ENCODE measurements around the gene BCL6B. TPM values are rescaled to one million over a fixed set of nuclear protein-coding genes. Genes with fewer than 3 reads are reported as not detected.
"Not testable (repeated sequence)": the region's sequence is repeated elsewhere in the genome, so short reads cannot be mapped to it uniquely, and the experiment has no call there.

The BCL6B gene
- total and polyA plus RNA-seq, 2 experiments from 2014 or later: 0.53 to 1.1 TPM

- no peaks in the 10 kb centered on the region for H3K4me1 ChIP-seq (ENCODE audit: insufficient read depth)
- H3K27ac ChIP-seq: no peak overlapping the region
- DNase-seq (ENCODE audit: low spot score): no peak
- no peak for TF ChIP-seq EZH2 (IDR thresholded peaks at IDR 0.05; ENCODE audit: borderline replicate concordance)
- TF ChIP-seq CTCF (IDR thresholded peaks at IDR 0.05; ENCODE audit: poor library complexity): no peak
- TF ChIP-seq EZH2phosphoT487 (IDR thresholded peaks at IDR 0.05; ENCODE audit: low read depth, severe bottlenecking, unreplicated experiment): no peak
- H4K20me1 ChIP-seq (ENCODE audit: insufficient read depth, poor library complexity, severe bottlenecking): no peaks in the 10 kb centered on the region
- H2AFZ ChIP-seq: no peak overlapping the region
- no peaks in the 10 kb centered on the region for H3K27me3 ChIP-seq
- H3K4me2 ChIP-seq: no peak overlapping the region
- WGBS (ENCODE audit: low lambda C conversion rate, missing lambda C conversion rate): 86% methylated on average over 3 of the region's 3 CpGs
- H3K79me2 ChIP-seq: no peaks in the 10 kb centered on the region
- no peaks in the 10 kb centered on the region for H3K9me3 ChIP-seq (ENCODE audit: low read depth)
- H3K36me3 ChIP-seq (replicated peaks; ENCODE audit: insufficient read depth, low read depth): no peaks in the 10 kb centered on the region
- no peaks in the 10 kb centered on the region for H3K9me2 ChIP-seq (replicated peaks; ENCODE audit: insufficient read depth)
- H3K4me3 ChIP-seq: no peak overlapping the region
Measured at GRCh38 chr17:6986676-6987075, 36.2 kb upstream of the BCL6B start.

- no peak for DNase-seq (ENCODE audit: low spot score)
- Histone ChIP-seq H3K4me2 (no peak overlapping the region), H3K9me3 (ENCODE audit: low read depth) (no peaks in the 10 kb centered on the region), H3K27ac (no peak overlapping the region), H3K4me3 (no peak overlapping the region), H3K36me3 (replicated peaks; ENCODE audit: insufficient read depth, low read depth) (no peaks in the 10 kb centered on the region), H3K79me2 (no peaks in the 10 kb centered on the region), H3K4me1 (ENCODE audit: insufficient read depth) (no peaks in the 10 kb centered on the region), H4K20me1 (ENCODE audit: insufficient read depth, poor library complexity, severe bottlenecking) (no peaks in the 10 kb centered on the region), H3K27me3 (no peaks in the 10 kb centered on the region), H2AFZ (no peak overlapping the region), H3K9me2 (replicated peaks; ENCODE audit: insufficient read depth) (no peaks in the 10 kb centered on the region)
- WGBS (ENCODE audit: low lambda C conversion rate, missing lambda C conversion rate): 83% methylated on average over 2 of the region's 2 CpGs
- TF ChIP-seq EZH2 (IDR thresholded peaks at IDR 0.05; ENCODE audit: borderline replicate concordance) (no peak), CTCF (IDR thresholded peaks at IDR 0.05; ENCODE audit: poor library complexity) (no peak), EZH2phosphoT487 (IDR thresholded peaks at IDR 0.05; ENCODE audit: low read depth, severe bottlenecking, unreplicated experiment) (no peak)
Measured at GRCh38 chr17:6989779-6990178, 33.1 kb upstream of the BCL6B start.

GRCh38 chr17:6993613-6994056 is 29.2 kb upstream of the BCL6B start:
- H3K9me3 ChIP-seq (ENCODE audit: low read depth); H3K4me2 ChIP-seq; H3K79me2 ChIP-seq; DNase-seq (ENCODE audit: low spot score); H3K36me3 ChIP-seq (replicated peaks; ENCODE audit: insufficient read depth, low read depth); H3K27ac ChIP-seq; H3K4me1 ChIP-seq (ENCODE audit: insufficient read depth); H4K20me1 ChIP-seq (ENCODE audit: insufficient read depth, poor library complexity, severe bottlenecking); H3K27me3 ChIP-seq; H3K9me2 ChIP-seq (replicated peaks; ENCODE audit: insufficient read depth); H2AFZ ChIP-seq; H3K4me3 ChIP-seq: not testable (repeated sequence)
- WGBS (ENCODE audit: low lambda C conversion rate, missing lambda C conversion rate): 91% methylated on average over 5 of the region's 5 CpGs

GRCh38 chr17:6994118-6994598 is 28.7 kb upstream of the BCL6B start:
- H2AFZ ChIP-seq: no peak overlapping the region
- no peaks in the 10 kb centered on the region for H3K79me2 ChIP-seq
- no peaks in the 10 kb centered on the region for H3K27me3 ChIP-seq
- 92% methylated on average over 10 of the region's 10 CpGs for WGBS (ENCODE audit: low lambda C conversion rate, missing lambda C conversion rate)
- TF ChIP-seq CTCF (IDR thresholded peaks at IDR 0.05; ENCODE audit: poor library complexity) (no peak), EZH2 (IDR thresholded peaks at IDR 0.05; ENCODE audit: borderline replicate concordance) (no peak), EZH2phosphoT487 (IDR thresholded peaks at IDR 0.05; ENCODE audit: low read depth, severe bottlenecking, unreplicated experiment) (no peak)
- peaks cover 10% of the 10 kb centered on the region for H3K4me1 ChIP-seq (ENCODE audit: insufficient read depth)
- H3K9me3 ChIP-seq (ENCODE audit: low read depth): no peaks in the 10 kb centered on the region
- no peaks in the 10 kb centered on the region for H3K9me2 ChIP-seq (replicated peaks; ENCODE audit: insufficient read depth)
- H3K4me2 ChIP-seq: no peak overlapping the region
- H3K4me3 ChIP-seq: no peak overlapping the region
- no peaks in the 10 kb centered on the region for H3K36me3 ChIP-seq (replicated peaks; ENCODE audit: insufficient read depth, low read depth)
- no peak for DNase-seq (ENCODE audit: low spot score)
- H4K20me1 ChIP-seq (ENCODE audit: insufficient read depth, poor library complexity, severe bottlenecking): no peaks in the 10 kb centered on the region
- H3K27ac ChIP-seq: no peak overlapping the region

All from hepatocyte (in vitro differentiated cells).